ENCODE measurements around the gene CARD9.

- TF ChIP-seq EZH2 (IDR thresholded peaks at IDR 0.05; ENCODE audit: insufficient read depth, poor library complexity, severe bottlenecking) (no peak), EZH2phosphoT487 (IDR thresholded peaks at IDR 0.05; ENCODE audit: insufficient read depth, low read depth) (no peak)
Observed at GRCh38 chr9:136383436-136383835, 10.0 kb upstream of the CARD9 start.
